Mesothelial cell of epicardium (in vitro differentiated cells): ENCODE results near the gene HLA-DQA2. TPM values are rescaled to one million over a fixed set of nuclear protein-coding genes. Genes with fewer than 3 reads are reported as not detected.

Source experiments
- DNase-seq, 2 experiments: peaks; one replicate each; pipeline ENCODE4 v3.0.0; 2021; ENCODE audit warnings: low spot score in 2 of 2; ENCODE audit not compliant: unreplicated experiment in 2 of 2
- H3K27ac Mint-ChIP-seq: 2 replicates; pipeline ENCODE4 v1.8.0; 2021; ENCODE audit warnings: mixed read lengths
- H3K27me3 Mint-ChIP-seq: 2 replicates; pipeline ENCODE4 v1.8.0; 2021; ENCODE audit warnings: low read depth, mixed read lengths
- H3K36me3 Mint-ChIP-seq: 2 replicates; pipeline ENCODE4 v1.8.0; 2021; ENCODE audit warnings: mixed read lengths
- H3K4me1 Mint-ChIP-seq: 2 replicates; pipeline ENCODE4 v1.8.0; 2021; ENCODE audit warnings: mixed read lengths
- H3K4me3 Mint-ChIP-seq: 2 replicates; pipeline ENCODE4 v1.8.0; 2021; ENCODE audit warnings: mild to moderate bottlenecking, moderate library complexity, mixed read lengths
- H3K9me3 Mint-ChIP-seq: 2 replicates; pipeline ENCODE4 v1.8.0; 2021; ENCODE audit warnings: mixed read lengths
- CTCF ChIP-seq: fragments of 200-600 bp; sonication (generic); IDR thresholded peaks from one replicate; pipeline ENCODE4 v1.5.0; 2021; ENCODE audit warnings: antibody characterized with exemption; ENCODE audit not compliant: unreplicated experiment
- total RNA-seq: library from RNA; stranded (reverse); gene quantifications from 3 replicates; pipeline ENCODE4 v1.2.1, GENCODE V29; 2021

HLA-DQA2 gene
- total RNA-seq, 1 donor from 2014 or later, result not detected

- peaks cover 12% of the 10 kb centered on the region for H3K9me3 Mint-ChIP-seq
- peaks cover 7% of the 10 kb centered on the region for H3K27me3 Mint-ChIP-seq
Observed at GRCh38 chr6:32709625-32710024, 31.6 kb upstream of the HLA-DQA2 start.

GRCh38 chr6:32713241-32713640, 27.9 kb upstream of the HLA-DQA2 start:
- no peaks in the 10 kb centered on the region for H3K4me1 Mint-ChIP-seq
- H3K27ac Mint-ChIP-seq, result no peak overlapping the region
- no peak for DNase-seq
- no peak for TF ChIP-seq CTCF
- H3K36me3 Mint-ChIP-seq, result no peaks in the 10 kb centered on the region
- H3K4me3 Mint-ChIP-seq, result no peak overlapping the region
- peaks cover 12% of the 10 kb centered on the region for H3K27me3 Mint-ChIP-seq
- peaks cover 2% of the 10 kb centered on the region for H3K9me3 Mint-ChIP-seq

More at GRCh38 chr6:32709625-32710024, 31.6 kb upstream of the HLA-DQA2 start:
- DNase-seq, result no peak
- H3K36me3 Mint-ChIP-seq, result no peaks in the 10 kb centered on the region
- no peak for TF ChIP-seq CTCF
- no peak overlapping the region for H3K4me3 Mint-ChIP-seq
- H3K27ac Mint-ChIP-seq, result no peak overlapping the region
- no peaks in the 10 kb centered on the region for H3K4me1 Mint-ChIP-seq

GRCh38 chr6:32716396-32716795, 24.8 kb upstream of the HLA-DQA2 start:
- DNase-seq, result no peak
- H3K27me3 Mint-ChIP-seq, result peaks cover 17% of the 10 kb centered on the region
- H3K36me3 Mint-ChIP-seq, result no peaks in the 10 kb centered on the region
- no peak overlapping the region for H3K27ac Mint-ChIP-seq
- TF ChIP-seq CTCF, result no peak
- no peaks in the 10 kb centered on the region for H3K4me1 Mint-ChIP-seq
- no peaks in the 10 kb centered on the region for H3K9me3 Mint-ChIP-seq
- H3K4me3 Mint-ChIP-seq, result no peak overlapping the region

GRCh38 chr6:32718879-32719278, 22.3 kb upstream of the HLA-DQA2 start:
- no peak overlapping the region for H3K27ac Mint-ChIP-seq
- H3K27me3 Mint-ChIP-seq, result peaks cover 21% of the 10 kb centered on the region
- no peaks in the 10 kb centered on the region for H3K36me3 Mint-ChIP-seq
- H3K4me1 Mint-ChIP-seq, result no peaks in the 10 kb centered on the region
- no peak for TF ChIP-seq CTCF
- DNase-seq, result no peak
- no peak overlapping the region for H3K4me3 Mint-ChIP-seq
- no peaks in the 10 kb centered on the region for H3K9me3 Mint-ChIP-seq

GRCh38 chr6:32738126-32738525, 3.1 kb upstream of the HLA-DQA2 start:
- Mint-ChIP-seq H3K9me3 (no peaks in the 10 kb centered on the region), H3K27ac (no peak overlapping the region), H3K4me3 (no peak overlapping the region), H3K4me1 (no peaks in the 10 kb centered on the region), H3K36me3 (no peaks in the 10 kb centered on the region), H3K27me3 (peaks cover 44% of the 10 kb centered on the region)
- TF ChIP-seq CTCF, result no peak
- no peak for DNase-seq

- Mint-ChIP-seq H3K9me3 (no peaks in the 10 kb centered on the region), H3K27ac (no peak overlapping the region), H3K36me3 (no peaks in the 10 kb centered on the region), H3K27me3 (peaks cover 44% of the 10 kb centered on the region), H3K4me1 (no peaks in the 10 kb centered on the region), H3K4me3 (no peak overlapping the region)
- TF ChIP-seq CTCF, result no peak
- no peak for DNase-seq
Observed at GRCh38 chr6:32742374-32742773, 1.2 kb downstream of the HLA-DQA2 start.
